A549 (cell line): Measurements from ENCODE around the gene FTH1.

Experiments
- CBX2 ChIP-seq: fragments of 200-600 bp; sonication (generic); IDR thresholded peaks from 2 replicates; pipeline ENCODE4 v1.6.1; 2016; ENCODE audit warnings: low read depth, mild to moderate bottlenecking, borderline replicate concordance
- CTCF ChIP-seq: fragments of >200 bp; sonication (Bioruptor Twin); formaldehyde crosslinking; IDR thresholded peaks from 3 replicates; pipeline ENCODE4 v1.5.1; 2016
- EP300 ChIP-seq, 2 experiments: fragments of >200 bp; sonication (Bioruptor Twin); formaldehyde crosslinking; IDR thresholded peaks; 2 replicates in 1 of 2; 3 replicates in 1 of 2; pipeline ENCODE4 v1.6.1; 2016 to 2017
- HOXA7 ChIP-seq: fragments of 250-450 bp; sonication (Bioruptor Pico); IDR thresholded peaks from 2 replicates; pipeline ENCODE4 v1.5.0; 2020; ENCODE audit warnings: mild to moderate bottlenecking, moderate library complexity
- MAFK ChIP-seq: fragments of 450-650 bp; IDR thresholded peaks from 2 replicates; pipeline ENCODE4 v1.6.1; 2014; ENCODE audit not compliant: partially characterized antibody
- TP53 ChIP-seq: fragments of 250-450 bp; sonication (Bioruptor Pico); IDR thresholded peaks from 2 replicates; pipeline ENCODE4 v1.5.0; 2021; ENCODE audit warnings: mild to moderate bottlenecking, moderate library complexity
- USF2 ChIP-seq: fragments of 450-650 bp; IDR thresholded peaks from 2 replicates; pipeline ENCODE4 v1.6.1; 2014; ENCODE audit warnings: antibody characterized with exemption

GRCh38 chr11:61973476-61974162 lies 6.2 kb upstream of the FTH1 start:
- TF ChIP-seq TP53 (CRISPR knock-in tag), result no peak
- TF ChIP-seq MAFK, result no peak
- no peak for TF ChIP-seq CBX2
- TF ChIP-seq CTCF, result no peak
- no peak for TF ChIP-seq EP300 (IDR thresholded peaks at IDR 0.05)
- no peak for TF ChIP-seq USF2
- TF ChIP-seq HOXA7, result no peak
